ENCODE measurements around the gene STUB1. TPM values are rescaled to one million over a fixed set of nuclear protein-coding genes. Genes with fewer than 3 reads are reported as not detected.

Gene STUB1
- polyA plus RNA-seq, 2 of the 4 experiments (the other 2 are of a cell fraction): 60.6 to 93.5 TPM

DNA sequence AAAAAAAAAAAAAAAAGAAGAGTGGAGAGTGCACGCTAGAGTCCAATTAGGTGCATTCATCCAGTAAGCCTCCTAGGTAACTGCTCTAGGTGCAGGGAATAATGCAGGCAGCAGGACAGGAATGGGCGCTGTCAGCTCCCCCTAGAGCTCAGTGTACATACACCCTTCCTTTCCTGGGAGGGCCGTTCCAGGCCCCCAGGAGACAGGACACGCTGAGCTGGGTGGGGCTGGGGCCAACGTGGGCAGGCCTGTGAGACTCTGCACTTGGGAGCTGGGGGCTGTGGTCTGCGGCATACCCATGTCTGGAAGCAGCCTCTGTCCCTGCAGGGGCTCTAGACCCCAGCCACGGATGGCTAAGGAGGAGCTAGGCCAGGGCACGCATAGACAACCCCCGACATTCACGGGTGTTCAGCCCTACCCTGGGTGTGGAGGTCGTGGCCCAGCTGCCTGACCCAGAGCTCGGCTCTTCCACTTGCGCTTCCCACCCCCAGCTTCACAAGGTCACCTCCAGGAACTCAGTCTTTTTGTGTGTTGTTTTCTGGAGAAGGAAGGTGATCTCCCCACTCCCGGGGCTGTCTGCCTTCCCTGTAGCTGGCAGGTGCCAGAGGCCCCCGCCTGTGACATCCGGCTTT is 39.7 kb downstream of the STUB1 start:
- POLR2A ChIA-PET: interaction anchor here (0.8 to 2.6 kb wide), 8 partner anchors 7 to 39 kb away, joined by 3 to 33 read pairs (median 6); partner anchors contain the start of gene STUB1
- peaks cover 49% of the 10 kb centered on the region for H3K4me1 ChIP-seq
- no peaks in the 10 kb centered on the region for H3K9me3 ChIP-seq
- peak overlapping the region; percentile 98 to 99 for H3K27ac ChIP-seq
- peak overlapping the region; percentile 93 for H3K4me3 ChIP-seq
- WGBS (ENCODE audit: missing lambda C conversion rate): 3% methylated on average over 16 of the region's 16 CpGs
- ATAC-seq (peak; percentile 28 to 63), DNase-seq (ENCODE audit: low read depth in 1 of 2, low spot score in 1 of 2) (peak; percentile 70 to 74), FAIRE-seq (peak; percentile 7)
- CTCF ChIA-PET: interaction anchor here (0.6 to 28.0 kb wide), 10 partner anchors 5 to 171 kb away, joined by 3 to 656 read pairs (median 5); partner anchors contain the start of genes ANTKMT, CCDC78, CIAO3 and FBXL16
- no peak for TF ChIP-seq POLR2AphosphoS2 (conservative IDR thresholded peaks at IDR 0.05; ENCODE audit: low read length)
- TF ChIP-seq, protein P1, sequence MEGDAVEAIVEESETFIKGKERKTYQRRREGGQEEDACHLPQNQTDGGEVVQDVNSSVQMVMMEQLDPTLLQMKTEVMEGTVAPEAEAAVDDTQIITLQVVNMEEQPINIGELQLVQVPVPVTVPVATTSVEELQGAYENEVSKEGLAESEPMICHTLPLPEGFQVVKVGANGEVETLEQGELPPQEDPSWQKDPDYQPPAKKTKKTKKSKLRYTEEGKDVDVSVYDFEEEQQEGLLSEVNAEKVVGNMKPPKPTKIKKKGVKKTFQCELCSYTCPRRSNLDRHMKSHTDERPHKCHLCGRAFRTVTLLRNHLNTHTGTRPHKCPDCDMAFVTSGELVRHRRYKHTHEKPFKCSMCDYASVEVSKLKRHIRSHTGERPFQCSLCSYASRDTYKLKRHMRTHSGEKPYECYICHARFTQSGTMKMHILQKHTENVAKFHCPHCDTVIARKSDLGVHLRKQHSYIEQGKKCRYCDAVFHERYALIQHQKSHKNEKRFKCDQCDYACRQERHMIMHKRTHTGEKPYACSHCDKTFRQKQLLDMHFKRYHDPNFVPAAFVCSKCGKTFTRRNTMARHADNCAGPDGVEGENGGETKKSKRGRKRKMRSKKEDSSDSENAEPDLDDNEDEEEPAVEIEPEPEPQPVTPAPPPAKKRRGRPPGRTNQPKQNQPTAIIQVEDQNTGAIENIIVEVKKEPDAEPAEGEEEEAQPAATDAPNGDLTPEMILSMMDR (IDR thresholded peaks at IDR 0.05): peak; percentile 36
- TF ChIP-seq HDAC2 (IDR thresholded peaks at IDR 0.05): no peak
- TF ChIP-seq, protein P2, sequence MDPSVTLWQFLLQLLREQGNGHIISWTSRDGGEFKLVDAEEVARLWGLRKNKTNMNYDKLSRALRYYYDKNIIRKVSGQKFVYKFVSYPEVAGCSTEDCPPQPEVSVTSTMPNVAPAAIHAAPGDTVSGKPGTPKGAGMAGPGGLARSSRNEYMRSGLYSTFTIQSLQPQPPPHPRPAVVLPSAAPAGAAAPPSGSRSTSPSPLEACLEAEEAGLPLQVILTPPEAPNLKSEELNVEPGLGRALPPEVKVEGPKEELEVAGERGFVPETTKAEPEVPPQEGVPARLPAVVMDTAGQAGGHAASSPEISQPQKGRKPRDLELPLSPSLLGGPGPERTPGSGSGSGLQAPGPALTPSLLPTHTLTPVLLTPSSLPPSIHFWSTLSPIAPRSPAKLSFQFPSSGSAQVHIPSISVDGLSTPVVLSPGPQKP (IDR thresholded peaks at IDR 0.05; ENCODE audit: low read depth, low read length): no peak
- TF ChIP-seq FOSB (CRISPR knock-in tag; IDR thresholded peaks at IDR 0.05): 0 out of 2 replicates have a peak, but pooled peaks have one; percentile 32
- TF ChIP-seq POLR2A (IDR thresholded peaks at IDR 0.05; ENCODE audit: low read length): peak; percentile 3
- TF ChIP-seq, protein P3, sequence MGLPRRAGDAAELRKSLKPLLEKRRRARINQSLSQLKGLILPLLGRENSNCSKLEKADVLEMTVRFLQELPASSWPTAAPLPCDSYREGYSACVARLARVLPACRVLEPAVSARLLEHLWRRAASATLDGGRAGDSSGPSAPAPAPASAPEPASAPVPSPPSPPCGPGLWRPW (IDR thresholded peaks at IDR 0.05): no peak
- TF ChIP-seq GATA3 (IDR thresholded peaks at IDR 0.05; ENCODE audit: borderline replicate concordance): 0 out of 2 replicates have a peak, but pooled peaks have one; percentile 5
- TF ChIP-seq RAD21 (conservative IDR thresholded peaks at IDR 0.05 in 1 of 2, IDR thresholded peaks at IDR 0.05 in 1 of 2): 0 out of 5 replicates have a peak, but pooled peaks of 1 of the 2 experiments have one; percentile 22
- no peak for TF ChIP-seq FOXS1 (CRISPR knock-in tag; IDR thresholded peaks at IDR 0.05)
- TF ChIP-seq RFX5 (IDR thresholded peaks at IDR 0.05): no peak
- 0 out of 2 replicates have a peak, but pooled peaks have one; percentile 38 for TF ChIP-seq RARB (CRISPR knock-in tag; IDR thresholded peaks at IDR 0.05)
- peak; percentile 58; the same call in 1 of the 2 replicates for TF ChIP-seq TP53 (CRISPR knock-in tag; IDR thresholded peaks at IDR 0.05)
- TF ChIP-seq TFCP2L1 (CRISPR knock-in tag; IDR thresholded peaks at IDR 0.05): peak; percentile 71; the same call in 1 of the 2 replicates
- no peak for TF ChIP-seq ZC3H11A (IDR thresholded peaks at IDR 0.05)
- TF ChIP-seq SMC3 (IDR thresholded peaks at IDR 0.05): no peak
- peak overlapping the region; percentile 94 for H3K4me2 ChIP-seq

DNA sequence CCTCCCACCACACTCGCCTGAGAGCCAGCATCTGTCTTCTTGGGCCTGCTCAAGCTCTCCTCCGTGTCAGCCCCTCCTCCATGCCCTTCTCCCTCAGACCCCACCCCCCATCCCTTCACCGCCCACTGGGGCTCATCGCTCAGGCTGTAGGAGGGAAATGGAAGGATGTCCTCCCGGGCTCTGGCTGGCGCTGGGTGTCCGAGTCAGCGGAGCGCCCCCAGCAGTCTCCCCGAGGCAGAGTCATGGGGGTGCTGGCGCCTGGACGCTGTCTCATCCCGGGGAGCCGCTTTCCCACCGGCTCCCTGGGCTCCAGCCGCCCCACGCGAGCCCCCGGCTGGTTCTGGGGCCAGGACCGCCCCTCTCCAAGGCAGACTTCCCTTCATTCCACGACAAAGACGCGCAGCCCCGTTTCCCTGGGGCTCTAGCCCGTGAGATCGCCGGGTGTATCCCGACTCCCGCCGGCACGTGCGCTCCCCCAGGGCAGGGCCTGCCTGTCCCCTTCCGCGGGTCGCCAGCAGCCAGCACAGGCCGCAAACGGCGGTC is 40.3 kb downstream of the STUB1 start:
- ChIA-PET POLR2A (interaction anchor here (0.7 to 2.6 kb wide), 13 partner anchors 8 to 68 kb away, joined by 3 to 33 read pairs (median 6); partner anchors contain the start of genes CHTF18, CIAO3, RPUSD1 and STUB1), CTCF (interaction anchor here (0.6 to 28.0 kb wide), 7 partner anchors 6 to 139 kb away, joined by 3 to 656 read pairs (median 6); partner anchors contain the start of genes ANTKMT, CCDC78, CIAO3 and FBXL16)
- ATAC-seq: peak; percentile 32 to 66
- DNase-seq (ENCODE audit: low read depth in 1 of 2, low spot score in 1 of 2): peak; percentile 72 to 84
- H3K27ac ChIP-seq: peak overlapping the region; percentile 98 to 99
- peaks cover 49% of the 10 kb centered on the region for H3K4me1 ChIP-seq
- 0% methylated on average over 3 of the region's 38 CpGs for WGBS (ENCODE audit: missing lambda C conversion rate)
- no peaks in the 10 kb centered on the region for H3K9me3 ChIP-seq
- no peak for FAIRE-seq
- peak overlapping the region; percentile 93 for H3K4me3 ChIP-seq
- H3K4me2 ChIP-seq: peak overlapping the region; percentile 94
- TF ChIP-seq TP53 (CRISPR knock-in tag; IDR thresholded peaks at IDR 0.05) (no peak), RNF2 (IDR thresholded peaks at IDR 0.05; ENCODE audit: borderline replicate concordance, low read depth) (peak; percentile 78; the same call in 1 of the 2 replicates), BHLHE40 (IDR thresholded peaks at IDR 0.05; ENCODE audit: low read depth, low read length) (peak; percentile 66), GATA3 (IDR thresholded peaks at IDR 0.05; ENCODE audit: borderline replicate concordance) (no peak), KDM5A (IDR thresholded peaks at IDR 0.05) (no peak), RCOR1 (IDR thresholded peaks at IDR 0.05; ENCODE audit: low read depth, low read length) (no peak), TFCP2L1 (CRISPR knock-in tag; IDR thresholded peaks at IDR 0.05) (0 out of 2 replicates have a peak, but pooled peaks have one; percentile 44), ZNF302 (CRISPR knock-in tag; IDR thresholded peaks at IDR 0.05) (no peak), RAD21 (conservative IDR thresholded peaks at IDR 0.05 in 1 of 2, IDR thresholded peaks at IDR 0.05 in 1 of 2) (no peak), CHD4 (IDR thresholded peaks at IDR 0.05; ENCODE audit: borderline replicate concordance) (no peak), FOSB (CRISPR knock-in tag; IDR thresholded peaks at IDR 0.05) (no peak), RFX5 (IDR thresholded peaks at IDR 0.05) (no peak), FOSL2 (IDR thresholded peaks at IDR 0.05) (no peak), FOSL2 (CRISPR knock-in tag; IDR thresholded peaks at IDR 0.05) (no peak), ZFP36 (IDR thresholded peaks at IDR 0.05; ENCODE audit: borderline replicate concordance, partially characterized antibody) (no peak), PHF8 (IDR thresholded peaks at IDR 0.05; ENCODE audit: borderline replicate concordance, low read depth) (0 out of 2 replicates have a peak, but pooled peaks have one; percentile 49), SMC3 (IDR thresholded peaks at IDR 0.05) (no peak), HOXB13 (CRISPR knock-in tag; IDR thresholded peaks at IDR 0.05; ENCODE audit: low read depth) (no peak), MAFK (IDR thresholded peaks at IDR 0.05; ENCODE audit: partially characterized antibody) (no peak), NFE2L2 (conservative IDR thresholded peaks at IDR 0.05; ENCODE audit: low read length) (no peak), POLR2AphosphoS2 (conservative IDR thresholded peaks at IDR 0.05; ENCODE audit: low read length) (0 out of 2 replicates have a peak, but pooled peaks have one; percentile 50)
- TF ChIP-seq, protein P1 (IDR thresholded peaks at IDR 0.05): peak; percentile 30; the same call in 2 of the 3 replicates
